ENCODE measurements around the gene SPTBN4. TPM values are rescaled to one million over a fixed set of nuclear protein-coding genes. Genes with fewer than 3 reads are reported as not detected.
"Not testable (repeated sequence)": the region's sequence is repeated elsewhere in the genome, so short reads cannot be mapped to it uniquely, and the experiment has no call there.

Gene SPTBN4
- total RNA-seq, 3 donors from 2014 or later, result 1.2 to 2.1 (median 1.8) TPM

DNA sequence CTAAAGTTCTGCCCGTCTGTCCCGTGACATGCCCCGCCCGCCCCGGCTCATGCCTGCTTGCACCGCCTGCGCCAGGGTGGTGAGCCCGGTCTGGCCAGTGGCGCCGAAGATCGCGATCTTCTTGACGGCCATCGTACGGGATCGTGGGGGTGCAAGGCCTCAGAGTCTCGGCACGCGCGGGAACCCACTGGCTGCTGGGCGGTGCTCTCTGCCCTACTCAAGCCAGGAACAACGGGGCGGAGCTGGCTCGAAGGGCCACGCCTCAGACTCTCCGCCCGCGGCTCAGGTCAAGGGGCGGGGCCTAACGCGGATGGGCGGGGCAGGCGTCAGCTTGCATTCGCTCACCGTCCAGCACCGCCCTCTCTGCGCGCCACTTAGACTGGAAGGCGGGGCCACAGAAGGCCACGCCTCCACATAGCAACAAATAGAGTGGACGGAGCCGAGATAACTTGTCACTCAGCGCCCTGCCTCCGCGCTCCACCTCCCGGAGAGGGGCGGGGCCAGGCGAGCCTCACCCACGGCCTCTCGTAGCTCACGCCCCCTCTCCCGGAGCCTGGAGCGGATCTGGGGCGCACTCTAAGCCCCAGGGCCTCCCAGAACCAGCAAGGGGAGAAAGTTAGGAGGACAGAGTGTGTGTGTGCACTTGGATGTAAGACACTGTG is 1.1 kb upstream of the SPTBN4 start, which contains the start of gene BLVRB:
BLVRB (minus strand) TSS at position 189 of the 662 bp plus-strand sequence; CDS start at position 132, 57 bp downstream.
- no peaks in the 10 kb centered on the region for H3K9me3 Mint-ChIP-seq
- H3K36me3 Mint-ChIP-seq (ENCODE audit: insufficient read depth), result peaks cover 4% of the 10 kb centered on the region
- H3K4me1 Mint-ChIP-seq (ENCODE audit: low read depth), result peaks cover 25% of the 10 kb centered on the region
- DNase-seq (peak; percentile 100), ATAC-seq (peak; percentile 82 to 83)
- peak within 1 kb of the TSS; percentile 88 for H3K4me3 Mint-ChIP-seq
- peaks cover 14% of the 10 kb centered on the region for H3K27me3 Mint-ChIP-seq (ENCODE audit: low read depth)

DNA sequence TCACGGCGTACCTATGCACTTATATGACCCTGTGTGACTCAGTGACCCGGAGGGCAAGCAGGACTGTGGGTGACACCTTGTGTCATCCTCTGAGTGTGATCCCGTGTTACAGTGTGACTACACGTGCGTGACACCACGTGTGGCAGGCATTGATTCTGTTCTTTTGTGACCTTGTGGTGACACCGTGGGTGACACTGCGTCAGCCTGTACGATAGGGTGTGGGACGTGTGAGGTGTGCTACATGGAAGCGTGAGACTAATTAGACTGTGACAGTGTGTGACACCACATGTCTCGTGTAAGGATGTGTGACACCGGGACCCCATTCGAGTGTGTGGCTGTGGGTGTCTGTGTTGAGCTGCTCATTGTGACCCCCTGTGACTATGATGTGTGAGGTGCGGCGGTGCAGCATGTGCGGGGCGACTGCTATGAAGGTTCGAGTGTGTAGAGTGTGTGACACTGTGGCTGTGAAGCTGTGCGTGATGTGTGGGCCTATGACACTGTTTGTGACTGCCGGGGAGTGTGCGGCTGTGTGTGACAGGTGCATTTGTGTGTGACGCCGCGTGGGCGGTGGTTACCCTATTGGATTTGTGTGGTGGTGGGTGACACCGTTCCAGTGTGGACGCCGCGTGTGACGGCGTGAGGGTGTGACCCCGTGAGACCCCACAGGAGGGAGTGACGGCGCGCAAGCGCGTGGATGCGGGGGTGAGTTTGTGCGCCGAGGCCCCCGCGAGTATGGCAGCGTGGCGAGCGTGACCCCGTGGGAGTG is 399 bp upstream of the SPTBN4 start:
- DNase-seq (peak; percentile 72), ATAC-seq (peak; percentile 79 to 80)
- no peaks in the 10 kb centered on the region for H3K9me3 Mint-ChIP-seq
- peaks cover 4% of the 10 kb centered on the region for H3K36me3 Mint-ChIP-seq (ENCODE audit: insufficient read depth)
- H3K4me3 Mint-ChIP-seq, result peak overlapping the region; percentile 88
- H3K27me3 Mint-ChIP-seq (ENCODE audit: low read depth), result peaks cover 14% of the 10 kb centered on the region
- H3K4me1 Mint-ChIP-seq (ENCODE audit: low read depth), result peaks cover 25% of the 10 kb centered on the region

DNA sequence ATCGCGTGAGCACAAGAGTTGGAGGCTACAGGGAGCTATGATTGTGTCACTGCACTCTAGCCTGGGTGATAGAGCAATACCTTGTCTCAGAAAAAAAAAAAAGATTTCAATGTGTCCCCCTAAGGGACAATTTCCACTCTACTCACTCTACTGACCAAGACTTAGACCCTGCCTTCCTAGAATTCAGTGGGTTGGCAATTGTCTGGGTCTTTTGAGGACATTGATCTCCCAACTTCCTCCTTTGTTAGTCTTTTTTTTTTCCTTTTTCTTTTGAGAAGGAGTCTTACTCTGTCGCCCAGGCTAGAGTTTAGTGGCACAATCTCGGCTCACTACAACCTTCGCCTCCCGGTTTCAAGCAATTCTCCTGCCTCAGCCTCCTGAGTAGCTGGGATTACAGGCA is 2.2 kb downstream of the SPTBN4 start:
- Mint-ChIP-seq H3K4me1 (ENCODE audit: low read depth) (peaks cover 23% of the 10 kb centered on the region), H3K27me3 (ENCODE audit: low read depth) (peaks cover 14% of the 10 kb centered on the region), H3K9me3 (no peaks in the 10 kb centered on the region), H3K4me3 (no peak overlapping the region), H3K36me3 (ENCODE audit: insufficient read depth) (peaks cover 4% of the 10 kb centered on the region)
- ATAC-seq (no peak), DNase-seq (no peak)

DNA sequence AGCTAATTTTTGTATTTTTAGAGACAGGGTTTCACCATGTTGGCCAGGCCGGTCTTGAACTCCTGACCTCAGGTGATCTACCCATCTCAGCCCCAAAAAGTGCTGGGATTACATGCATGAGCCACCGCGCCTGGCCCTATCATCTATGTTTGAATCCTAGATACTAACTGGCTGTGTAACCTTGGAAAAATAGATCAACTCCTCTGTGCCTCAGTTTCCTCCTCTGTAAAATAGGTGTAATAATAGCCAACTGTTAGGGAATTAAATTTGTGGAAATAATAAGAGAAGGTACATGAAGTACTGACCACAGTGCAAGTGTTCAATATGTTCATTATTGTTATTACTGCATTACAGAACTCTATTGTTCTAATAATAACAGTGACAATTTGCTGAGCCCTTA is 4.3 kb downstream of the SPTBN4 start:
- H3K4me3 Mint-ChIP-seq, result no peak overlapping the region
- DNase-seq (no peak), ATAC-seq (no peak)
- H3K9me3 Mint-ChIP-seq, result no peaks in the 10 kb centered on the region
- peaks cover 14% of the 10 kb centered on the region for H3K27me3 Mint-ChIP-seq (ENCODE audit: low read depth)
- peaks cover 4% of the 10 kb centered on the region for H3K36me3 Mint-ChIP-seq (ENCODE audit: insufficient read depth)
- peaks cover 7% of the 10 kb centered on the region for H3K4me1 Mint-ChIP-seq (ENCODE audit: low read depth)

DNA sequence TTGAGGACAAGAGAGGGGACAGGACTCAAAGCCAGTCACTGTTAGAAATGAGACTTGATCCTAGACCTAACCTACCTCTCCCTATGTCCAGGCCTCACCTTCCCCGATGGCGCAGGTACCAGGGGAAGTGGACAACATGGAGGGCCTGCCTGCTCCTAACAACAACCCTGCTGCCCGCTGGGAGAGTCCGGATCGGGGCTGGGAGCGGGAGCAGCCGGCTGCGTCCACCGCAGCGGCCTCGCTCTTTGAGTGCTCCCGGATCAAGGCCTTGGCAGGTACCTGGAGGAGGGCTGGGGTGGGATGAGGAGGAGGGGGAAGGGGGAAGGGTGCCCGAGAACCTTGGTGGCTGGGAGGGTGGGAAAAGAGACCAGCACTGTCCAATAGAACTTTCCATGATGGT is 5.7 kb downstream of the SPTBN4 start:
- H3K4me1 Mint-ChIP-seq (ENCODE audit: low read depth), result no peaks in the 10 kb centered on the region
- no peak for ATAC-seq
- no peaks in the 10 kb centered on the region for H3K9me3 Mint-ChIP-seq
- DNase-seq, result no peak
- H3K27me3 Mint-ChIP-seq (ENCODE audit: low read depth), result peaks cover 7% of the 10 kb centered on the region
- no peaks in the 10 kb centered on the region for H3K36me3 Mint-ChIP-seq (ENCODE audit: insufficient read depth)
- no peak overlapping the region for H3K4me3 Mint-ChIP-seq

DNA sequence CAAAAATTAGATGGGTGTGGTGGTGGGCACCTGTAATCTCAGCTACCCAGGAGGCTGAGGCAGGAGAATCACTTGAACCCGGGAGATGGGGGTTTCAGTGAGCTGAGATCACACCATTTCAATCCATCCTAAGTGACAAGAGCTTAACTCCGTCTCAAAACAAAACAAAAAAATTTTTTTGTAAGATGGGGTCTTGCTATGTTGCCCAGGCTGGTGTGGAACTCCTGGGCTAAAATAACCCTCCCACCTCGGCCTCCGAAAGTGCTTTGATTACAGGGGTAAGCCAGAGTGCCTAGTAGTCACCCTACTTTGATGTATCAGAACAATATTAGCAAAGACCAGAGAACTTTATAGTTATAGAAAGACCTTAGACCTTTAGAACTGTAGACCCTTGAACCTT is 7.9 kb downstream of the SPTBN4 start:
- no peak for ATAC-seq
- Mint-ChIP-seq H3K9me3 (no peaks in the 10 kb centered on the region), H3K27me3 (ENCODE audit: low read depth) (peaks cover 2% of the 10 kb centered on the region), H3K4me3 (no peak overlapping the region), H3K4me1 (ENCODE audit: low read depth) (no peaks in the 10 kb centered on the region), H3K36me3 (ENCODE audit: insufficient read depth) (no peaks in the 10 kb centered on the region)
- DNase-seq, result no peak

DNA sequence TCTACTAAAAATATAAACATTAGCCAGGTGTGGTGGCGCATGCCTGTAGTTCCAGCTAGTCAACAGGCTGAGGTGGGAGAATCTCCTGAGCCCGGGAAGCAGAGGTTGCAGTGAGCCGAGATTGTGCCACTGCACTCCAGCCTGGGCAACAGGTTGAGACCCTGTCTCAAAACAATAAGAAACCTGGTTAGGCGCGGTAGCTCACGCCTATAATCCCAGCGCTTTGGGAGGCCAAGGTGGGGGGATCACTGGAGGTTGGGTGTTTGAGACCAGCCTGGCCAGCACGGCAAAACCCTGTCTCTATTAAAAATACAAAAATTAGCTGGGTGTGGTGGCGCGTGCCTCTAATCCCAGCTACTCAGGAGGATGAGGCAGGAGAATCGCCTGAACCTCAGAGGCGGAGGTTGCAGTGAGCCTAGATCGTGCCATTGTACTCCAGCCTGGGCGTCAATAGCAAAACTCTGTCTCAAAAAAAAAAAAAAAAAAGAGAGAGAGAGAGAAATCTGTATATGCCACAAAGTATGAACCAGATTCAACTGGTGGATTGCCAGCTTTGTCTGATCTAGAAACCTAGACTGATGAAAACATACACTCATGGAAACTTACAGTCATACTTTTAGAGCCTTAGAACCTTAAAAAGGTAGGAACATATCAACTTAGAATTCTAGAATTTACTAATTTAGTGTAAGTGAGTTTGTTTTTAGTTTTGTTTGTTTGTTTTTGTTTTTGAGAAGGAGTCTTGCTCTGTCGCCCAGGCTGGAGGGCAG is 9.3 kb downstream of the SPTBN4 start:
- not testable (repeated sequence) for H3K36me3 Mint-ChIP-seq (ENCODE audit: insufficient read depth); H3K9me3 Mint-ChIP-seq; H3K27me3 Mint-ChIP-seq (ENCODE audit: low read depth); H3K4me3 Mint-ChIP-seq; DNase-seq; H3K4me1 Mint-ChIP-seq (ENCODE audit: low read depth)
- ATAC-seq, result peak; percentile 58 to 67

DNA sequence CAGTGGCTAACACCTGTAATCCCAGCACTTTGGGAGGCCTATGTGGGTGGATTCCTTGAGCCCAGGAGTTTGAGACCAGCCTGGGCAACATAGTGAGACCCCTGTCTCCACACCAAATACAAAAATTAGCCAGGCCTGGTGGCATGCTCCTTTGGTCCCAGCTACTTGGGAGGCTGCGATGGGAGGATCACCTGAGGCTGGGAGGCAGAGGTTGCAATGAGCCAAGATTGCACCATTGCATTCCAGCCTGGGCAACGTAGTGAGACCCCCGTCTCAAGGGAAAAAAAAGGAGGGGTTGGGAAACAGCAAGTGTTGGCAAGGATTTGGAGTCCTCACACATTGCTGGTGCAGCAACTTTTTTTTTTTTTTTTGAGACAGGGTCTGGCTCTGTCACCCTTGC is 19.2 kb downstream of the SPTBN4 start:
- no peaks in the 10 kb centered on the region for H3K9me3 Mint-ChIP-seq
- H3K4me3 Mint-ChIP-seq, result no peak overlapping the region
- peaks cover 2% of the 10 kb centered on the region for H3K36me3 Mint-ChIP-seq (ENCODE audit: insufficient read depth)
- peaks cover 32% of the 10 kb centered on the region for H3K27me3 Mint-ChIP-seq (ENCODE audit: low read depth)
- H3K4me1 Mint-ChIP-seq (ENCODE audit: low read depth), result peaks cover 5% of the 10 kb centered on the region
- DNase-seq (no peak), ATAC-seq (no peak)

DNA sequence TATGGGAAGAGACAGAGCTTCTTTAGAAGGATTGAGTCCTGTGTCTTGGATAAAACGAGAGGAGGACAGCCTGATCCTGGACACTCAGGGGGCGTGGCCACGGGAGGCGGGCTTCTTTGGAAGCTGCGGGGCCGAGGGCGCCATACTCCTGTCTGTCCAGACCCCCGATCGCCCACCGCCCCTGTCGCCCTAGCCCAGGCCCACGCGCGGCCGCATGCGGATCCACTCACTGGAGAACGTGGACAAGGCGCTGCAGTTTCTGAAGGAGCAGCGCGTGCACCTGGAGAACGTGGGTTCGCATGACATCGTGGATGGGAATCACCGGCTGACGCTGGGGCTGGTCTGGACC is 23.1 kb downstream of the SPTBN4 start:
- no peaks in the 10 kb centered on the region for H3K9me3 Mint-ChIP-seq
- ATAC-seq, result no peak
- peaks cover 5% of the 10 kb centered on the region for H3K4me1 Mint-ChIP-seq (ENCODE audit: low read depth)
- no peak for DNase-seq
- H3K36me3 Mint-ChIP-seq (ENCODE audit: insufficient read depth), result peaks cover 2% of the 10 kb centered on the region
- no peak overlapping the region for H3K4me3 Mint-ChIP-seq
- peaks cover 30% of the 10 kb centered on the region for H3K27me3 Mint-ChIP-seq (ENCODE audit: low read depth)

DNA sequence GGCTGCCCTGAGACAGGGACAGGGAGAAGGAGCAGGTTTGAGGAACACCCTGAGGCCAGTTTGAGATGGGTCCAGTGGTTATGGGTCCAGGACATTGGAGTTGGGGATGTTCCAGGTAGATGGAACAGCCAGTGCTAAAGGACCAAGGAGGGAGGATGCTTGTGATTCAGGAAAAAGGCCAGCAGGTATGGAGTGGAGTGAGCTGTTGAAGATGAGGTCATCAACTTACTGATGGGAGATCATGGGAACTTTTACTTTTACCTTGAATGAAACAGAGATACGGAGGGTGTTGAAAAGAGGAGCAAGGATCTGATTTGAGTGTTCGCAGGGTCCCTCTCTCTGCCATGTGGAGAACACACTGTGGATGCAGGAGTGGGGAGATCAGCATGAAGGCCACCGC is 25.5 kb downstream of the SPTBN4 start:
- H3K4me1 Mint-ChIP-seq (ENCODE audit: low read depth), result peaks cover 5% of the 10 kb centered on the region

DNA sequence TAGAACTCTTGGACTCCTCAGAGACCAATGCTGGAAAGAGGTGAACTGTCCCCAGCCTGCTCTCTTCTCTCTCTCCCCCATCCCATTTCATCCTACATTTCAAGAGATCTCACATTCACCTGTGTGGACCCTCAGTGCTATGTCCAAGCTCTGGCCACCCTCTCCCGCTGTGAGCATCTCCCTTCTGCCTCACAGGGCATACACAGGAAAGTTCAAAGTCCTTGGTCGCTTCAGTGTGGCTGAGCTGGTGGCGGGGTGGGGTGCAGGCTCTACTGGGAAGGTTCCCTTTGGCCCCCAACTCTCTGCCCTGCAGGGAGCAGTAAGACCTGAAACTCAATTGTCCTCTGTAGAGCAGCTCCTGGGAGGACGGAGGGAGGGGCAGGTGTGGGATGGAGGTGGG is 27.0 kb downstream of the SPTBN4 start:
- no peaks in the 10 kb centered on the region for H3K4me1 Mint-ChIP-seq (ENCODE audit: low read depth)
- no peak for ATAC-seq
- H3K27me3 Mint-ChIP-seq (ENCODE audit: low read depth), result peaks cover 20% of the 10 kb centered on the region
- no peaks in the 10 kb centered on the region for H3K9me3 Mint-ChIP-seq
- H3K4me3 Mint-ChIP-seq, result no peak overlapping the region
- no peak for DNase-seq
- peaks cover 2% of the 10 kb centered on the region for H3K36me3 Mint-ChIP-seq (ENCODE audit: insufficient read depth)

More for the DNA sequence above, 25.5 kb downstream of the SPTBN4 start:
- DNase-seq (no peak), ATAC-seq (no peak)
- Mint-ChIP-seq H3K36me3 (ENCODE audit: insufficient read depth) (peaks cover 2% of the 10 kb centered on the region), H3K9me3 (no peaks in the 10 kb centered on the region), H3K27me3 (ENCODE audit: low read depth) (peaks cover 28% of the 10 kb centered on the region), H3K4me3 (no peak overlapping the region)

DNA sequence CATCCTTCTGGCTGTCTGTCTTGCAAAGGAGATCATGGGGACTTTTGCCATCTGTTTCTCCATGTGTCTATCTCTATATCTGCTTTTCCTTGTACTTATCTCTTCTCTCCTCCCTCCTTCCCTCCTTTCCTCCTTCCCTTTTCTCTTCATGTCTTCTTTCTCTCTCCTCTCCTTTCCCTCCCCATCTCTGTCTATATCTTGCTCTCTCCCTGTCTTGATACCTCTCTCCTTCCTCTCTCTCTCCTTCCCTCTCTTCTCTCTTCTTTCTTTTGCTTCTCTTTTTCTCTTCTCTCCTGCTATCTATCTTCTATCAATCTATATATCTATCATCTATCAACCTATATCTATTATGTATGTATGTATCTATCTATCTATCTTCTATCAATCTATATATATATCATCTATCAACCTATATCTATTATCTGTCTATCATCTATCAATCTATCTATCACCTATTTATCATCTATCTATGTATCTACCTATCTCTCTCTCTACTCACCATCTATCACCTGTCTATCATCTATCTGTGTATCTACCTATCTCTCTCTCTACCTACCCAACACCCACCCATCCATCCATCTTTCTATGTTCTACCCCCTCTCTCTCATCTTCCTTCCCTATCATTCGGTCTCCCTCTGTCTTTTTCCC is 27.5 kb downstream of the SPTBN4 start:
- H3K27me3 Mint-ChIP-seq (ENCODE audit: low read depth), result peaks cover 20% of the 10 kb centered on the region
- no peak overlapping the region for H3K4me3 Mint-ChIP-seq
- DNase-seq (no peak), ATAC-seq (no peak)
- no peaks in the 10 kb centered on the region for H3K4me1 Mint-ChIP-seq (ENCODE audit: low read depth)
- H3K9me3 Mint-ChIP-seq, result no peaks in the 10 kb centered on the region
- H3K36me3 Mint-ChIP-seq (ENCODE audit: insufficient read depth), result peaks cover 2% of the 10 kb centered on the region

DNA sequence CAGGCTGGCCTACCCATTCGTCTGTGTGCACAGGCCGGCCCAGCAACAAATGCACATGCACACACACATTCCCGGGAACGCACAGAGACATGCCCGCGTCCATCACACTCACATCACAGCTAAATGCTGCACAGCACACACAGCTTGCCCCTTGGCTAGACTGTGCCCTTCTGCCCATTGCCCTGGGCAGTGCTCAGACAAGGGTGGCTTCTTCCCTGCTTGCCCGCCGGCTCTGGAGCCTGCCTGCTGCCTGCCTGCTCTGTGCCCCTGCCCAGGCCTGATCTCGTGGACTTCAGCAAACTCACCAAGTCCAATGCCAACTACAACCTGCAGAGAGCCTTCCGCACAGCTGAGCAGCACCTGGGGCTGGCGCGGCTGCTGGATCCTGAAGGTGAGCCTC is 30.4 kb downstream of the SPTBN4 start:
- no peaks in the 10 kb centered on the region for H3K4me1 Mint-ChIP-seq (ENCODE audit: low read depth)
- H3K4me3 Mint-ChIP-seq, result no peak overlapping the region
- DNase-seq (no peak), ATAC-seq (no peak)
- peaks cover 1% of the 10 kb centered on the region for H3K36me3 Mint-ChIP-seq (ENCODE audit: insufficient read depth)
- peaks cover 20% of the 10 kb centered on the region for H3K27me3 Mint-ChIP-seq (ENCODE audit: low read depth)
- no peaks in the 10 kb centered on the region for H3K9me3 Mint-ChIP-seq

DNA sequence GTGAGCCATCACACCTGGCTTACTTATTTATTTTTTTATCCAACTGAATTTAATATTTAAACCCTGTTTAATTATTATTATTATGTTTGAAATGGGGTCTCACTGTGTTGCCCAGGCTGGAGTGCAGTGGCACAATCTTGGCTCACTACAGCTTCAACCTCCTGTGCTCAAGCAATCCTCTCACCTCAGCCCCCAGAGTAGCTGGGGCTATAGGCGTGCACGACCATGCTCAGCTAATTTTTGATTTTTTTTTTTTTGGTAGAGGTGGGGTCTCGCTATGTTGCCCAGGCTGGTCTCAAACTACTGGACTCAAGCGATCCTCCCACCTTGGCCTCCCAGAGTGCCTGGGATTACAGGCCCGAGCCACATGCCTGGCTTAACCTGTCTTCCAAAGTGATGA is 32.5 kb downstream of the SPTBN4 start:
- H3K36me3 Mint-ChIP-seq (ENCODE audit: insufficient read depth), result peaks cover 1% of the 10 kb centered on the region
- H3K4me3 Mint-ChIP-seq, result no peak overlapping the region
- DNase-seq, result no peak
- ATAC-seq, result no peak
- peaks cover 24% of the 10 kb centered on the region for H3K27me3 Mint-ChIP-seq (ENCODE audit: low read depth)
- H3K4me1 Mint-ChIP-seq (ENCODE audit: low read depth), result no peaks in the 10 kb centered on the region
- H3K9me3 Mint-ChIP-seq, result no peaks in the 10 kb centered on the region
